Stomach (tissue), 4 donors: ENCODE results near the gene ALK.

Experiments used
- CTCF ChIP-seq, 7 experiments: fragments of 450-650 bp in 4 of 7; fragments of 200-600 bp in 3 of 7; sonication (generic) in 3 of 7; IDR thresholded peaks; one replicate each; pipeline ENCODE4 v1.5.1; 2016 to 2019; ENCODE audit warnings: antibody characterized with exemption in 7 of 7, control low read depth in 2 of 7, mild to moderate bottlenecking in 1 of 7
- EP300 ChIP-seq: sonication (generic); formaldehyde crosslinking; IDR thresholded peaks from one replicate; pipeline ENCODE4 v1.6.1; 2017; ENCODE audit warnings: antibody characterized with exemption
- POLR2A ChIP-seq, 4 donors: fragments of 450-650 bp; IDR thresholded peaks; one replicate each; pipeline ENCODE4 v1.6.1; 2016; ENCODE audit warnings: antibody characterized with exemption in 4 of 4, control low read depth in 2 of 4, mild to moderate bottlenecking in 1 of 4, moderate library complexity in 1 of 4
- POLR2AphosphoS5 ChIP-seq, 3 donors: sonication (generic); formaldehyde crosslinking; IDR thresholded peaks; one replicate each; pipeline ENCODE4 v1.6.1; 2016; ENCODE audit warnings: antibody characterized with exemption in 3 of 3

DNA sequence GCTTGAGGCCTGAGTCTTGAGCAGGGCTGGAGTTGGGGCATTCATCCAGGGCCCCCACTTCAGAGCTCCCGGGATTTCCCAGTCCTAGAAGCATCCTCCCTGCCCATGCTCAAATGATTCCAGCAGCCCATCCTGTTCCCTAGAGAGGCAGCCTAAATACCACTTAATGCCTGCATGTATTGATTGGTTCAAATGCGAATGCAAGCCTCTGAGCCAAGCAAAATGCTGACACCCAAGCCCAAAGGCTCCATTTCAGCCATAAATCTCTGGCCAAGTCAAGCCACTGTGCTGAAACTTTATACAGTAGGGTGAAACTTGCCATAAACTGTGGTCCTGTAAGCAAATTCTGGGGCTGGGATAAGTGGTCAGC lies 526.4 kb downstream of the ALK start:
- no peak for TF ChIP-seq CTCF (IDR thresholded peaks at IDR 0.05)
- TF ChIP-seq POLR2A (IDR thresholded peaks at IDR 0.05): no peak
- no peak for TF ChIP-seq POLR2AphosphoS5 (IDR thresholded peaks at IDR 0.05)
- no peak for TF ChIP-seq EP300
